Measurements from ENCODE around the gene SUPT3H.
A peak's percentile ranks its signal among the peaks of the same experiment; 100 is the strongest.

SUPT3H gene

GRCh38 chr6:44925100-44925739 is 452.5 kb downstream of the SUPT3H start:
- Histone ChIP-seq H3K18ac (ENCODE audit: low read length) (no peak overlapping the region), H3K79me2 (ENCODE audit: control insufficient read depth, insufficient read depth, low read length) (no peaks in the 10 kb centered on the region), H3K56ac (ENCODE audit: low read length) (no peak overlapping the region), H3K4me1 (ENCODE audit: control insufficient read depth, low read depth, low read length) (no peaks in the 10 kb centered on the region), H3K4me3 (ENCODE audit: low read length) (no peak overlapping the region), H3K36me3 (ENCODE audit: control insufficient read depth, insufficient read depth, low read length) (no peaks in the 10 kb centered on the region), H2BK120ac (ENCODE audit: low read depth, low read length) (no peak overlapping the region), H3K9ac (ENCODE audit: low read length) (no peak overlapping the region), H2BK5ac (ENCODE audit: low read length) (no peak overlapping the region), H3K79me1 (ENCODE audit: low read length) (no peaks in the 10 kb centered on the region), H3K4ac (ENCODE audit: low read depth, low read length) (no peak overlapping the region), H3K27me3 (ENCODE audit: insufficient read depth, low read length, poor library complexity) (no peaks in the 10 kb centered on the region), H3K27ac (ENCODE audit: low read depth, low read length) (no peak overlapping the region), H3K4me2 (ENCODE audit: low read length) (no peak overlapping the region), H4K5ac (ENCODE audit: low read length) (no peak overlapping the region), H4K8ac (ENCODE audit: low read depth, low read length) (no peak overlapping the region), H2AK5ac (ENCODE audit: low read length) (no peak overlapping the region), H3K23ac (ENCODE audit: low read length) (no peak overlapping the region), H2BK15ac (replicated peaks; ENCODE audit: low read depth) (no peak overlapping the region)
- no CpG with 5 or more reads among the region's 1 CpG for WGBS (ENCODE audit: extremely low coverage, insufficient coverage, low lambda C conversion rate)
- DNase-seq: peak; percentile 95

DNA sequence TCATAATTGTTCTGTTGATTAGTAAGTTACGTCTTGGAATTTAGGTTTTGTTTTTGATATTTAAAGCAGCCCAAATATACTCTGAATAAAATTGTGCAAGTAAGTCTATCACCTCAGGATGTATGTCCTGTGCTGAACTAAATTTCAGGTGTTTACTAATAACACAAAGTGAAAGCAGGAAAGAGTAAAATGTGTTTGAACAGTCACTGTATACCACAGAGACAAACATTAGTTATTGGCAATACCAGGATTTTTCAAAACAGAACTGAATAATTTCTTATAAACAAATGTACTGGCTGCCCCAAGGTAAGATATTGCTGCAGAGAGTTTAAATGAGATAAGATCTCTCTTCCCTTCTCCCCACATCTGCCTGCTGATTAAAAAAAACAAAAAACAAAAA is 454.3 kb downstream of the SUPT3H start:
- no peak overlapping the region for H2BK5ac ChIP-seq (ENCODE audit: low read length)
- no peak overlapping the region for H2BK120ac ChIP-seq (ENCODE audit: low read depth, low read length)
- H3K36me3 ChIP-seq (ENCODE audit: control insufficient read depth, insufficient read depth, low read length): no peaks in the 10 kb centered on the region
- H3K18ac ChIP-seq (ENCODE audit: low read length): no peak overlapping the region
- H3K4me3 ChIP-seq (ENCODE audit: low read length): no peak overlapping the region
- no peak overlapping the region for H3K4ac ChIP-seq (ENCODE audit: low read depth, low read length)
- H3K9ac ChIP-seq (ENCODE audit: low read length): no peak overlapping the region
- no peak overlapping the region for H4K8ac ChIP-seq (ENCODE audit: low read depth, low read length)
- H3K56ac ChIP-seq (ENCODE audit: low read length): no peak overlapping the region
- H3K79me2 ChIP-seq (ENCODE audit: control insufficient read depth, insufficient read depth, low read length): no peaks in the 10 kb centered on the region
- H3K27me3 ChIP-seq (ENCODE audit: insufficient read depth, low read length, poor library complexity): no peaks in the 10 kb centered on the region
- H3K23ac ChIP-seq (ENCODE audit: low read length): no peak overlapping the region
- H3K4me2 ChIP-seq (ENCODE audit: low read length): no peak overlapping the region
- H3K4me1 ChIP-seq (ENCODE audit: control insufficient read depth, low read depth, low read length): no peaks in the 10 kb centered on the region
- no peak overlapping the region for H2AK5ac ChIP-seq (ENCODE audit: low read length)
- no peak for DNase-seq
- no peaks in the 10 kb centered on the region for H3K79me1 ChIP-seq (ENCODE audit: low read length)
- no peak overlapping the region for H3K27ac ChIP-seq (ENCODE audit: low read depth, low read length)
- no peak overlapping the region for H2BK15ac ChIP-seq (replicated peaks; ENCODE audit: low read depth)
- WGBS (ENCODE audit: extremely low coverage, insufficient coverage, low lambda C conversion rate): no CpG with 5 or more reads among the region's 1 CpG
- H4K5ac ChIP-seq (ENCODE audit: low read length): no peak overlapping the region

DNA sequence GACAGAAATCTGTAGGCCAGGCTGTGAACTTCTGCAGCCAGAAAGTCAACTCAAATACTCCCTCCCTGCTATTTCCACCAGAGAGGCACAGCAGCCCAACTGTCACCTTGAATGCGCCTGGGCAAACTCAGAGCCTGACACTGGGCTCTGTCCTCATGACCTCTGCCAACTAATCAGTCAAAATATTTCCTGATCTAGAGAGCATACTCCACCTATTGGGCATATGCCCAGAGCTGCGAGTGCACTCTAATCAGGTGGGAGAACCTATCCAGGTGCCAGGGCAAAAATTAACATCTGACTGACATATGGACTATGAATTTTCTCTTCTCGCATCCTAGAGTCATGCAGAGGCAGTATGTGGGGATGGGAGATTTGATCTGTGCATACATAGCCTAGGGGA is 455.9 kb downstream of the SUPT3H start:
- Histone ChIP-seq H3K79me1 (ENCODE audit: low read length) (no peaks in the 10 kb centered on the region), H4K8ac (ENCODE audit: low read depth, low read length) (no peak overlapping the region), H3K23ac (ENCODE audit: low read length) (no peak overlapping the region), H3K9ac (ENCODE audit: low read length) (no peak overlapping the region), H3K18ac (ENCODE audit: low read length) (no peak overlapping the region), H3K27me3 (ENCODE audit: insufficient read depth, low read length, poor library complexity) (no peaks in the 10 kb centered on the region), H3K27ac (ENCODE audit: low read depth, low read length) (no peak overlapping the region), H3K4me1 (ENCODE audit: control insufficient read depth, low read depth, low read length) (no peaks in the 10 kb centered on the region), H3K36me3 (ENCODE audit: control insufficient read depth, insufficient read depth, low read length) (no peaks in the 10 kb centered on the region), H3K4ac (ENCODE audit: low read depth, low read length) (no peak overlapping the region), H3K79me2 (ENCODE audit: control insufficient read depth, insufficient read depth, low read length) (no peaks in the 10 kb centered on the region), H3K56ac (ENCODE audit: low read length) (no peak overlapping the region), H4K5ac (ENCODE audit: low read length) (no peak overlapping the region), H3K4me3 (ENCODE audit: low read length) (no peak overlapping the region), H2BK15ac (replicated peaks; ENCODE audit: low read depth) (no peak overlapping the region), H2BK5ac (ENCODE audit: low read length) (no peak overlapping the region), H2AK5ac (ENCODE audit: low read length) (no peak overlapping the region), H2BK120ac (ENCODE audit: low read depth, low read length) (no peak overlapping the region), H3K4me2 (ENCODE audit: low read length) (no peak overlapping the region)
- DNase-seq: peak; percentile 1
- WGBS (ENCODE audit: extremely low coverage, insufficient coverage, low lambda C conversion rate): no CpG with 5 or more reads among the region's 3 CpGs

DNA sequence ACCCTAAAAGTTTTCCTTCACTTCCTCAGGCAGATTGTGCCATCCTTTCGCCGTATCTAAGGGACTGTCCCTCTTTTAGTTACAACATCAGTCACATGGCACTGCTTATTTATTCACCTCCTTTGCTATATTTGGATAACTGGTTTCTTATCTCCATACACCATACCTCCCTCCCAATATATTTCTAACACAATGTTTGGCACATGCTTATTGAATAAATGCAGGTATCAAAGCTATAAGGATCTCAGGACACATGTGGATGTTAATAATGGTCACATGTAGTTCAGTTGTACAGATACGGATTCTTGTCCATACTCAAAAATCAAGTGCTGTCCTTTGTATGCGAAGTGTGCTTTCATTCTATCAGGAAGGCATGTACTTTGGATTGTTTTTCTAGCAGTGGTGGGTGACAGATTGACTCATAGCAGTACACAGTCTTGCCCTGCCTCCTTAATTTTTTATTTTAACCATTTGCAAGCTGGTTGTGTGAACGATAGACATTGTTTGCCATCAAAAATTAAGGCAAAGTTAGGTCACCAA is 456.7 kb downstream of the SUPT3H start:
- DNase-seq: no peak
- no peak overlapping the region for H3K18ac ChIP-seq (ENCODE audit: low read length)
- no peak overlapping the region for H4K8ac ChIP-seq (ENCODE audit: low read depth, low read length)
- H3K9ac ChIP-seq (ENCODE audit: low read length): no peak overlapping the region
- H4K5ac ChIP-seq (ENCODE audit: low read length): no peak overlapping the region
- no peak overlapping the region for H3K27ac ChIP-seq (ENCODE audit: low read depth, low read length)
- H3K23ac ChIP-seq (ENCODE audit: low read length): no peak overlapping the region
- no peak overlapping the region for H2AK5ac ChIP-seq (ENCODE audit: low read length)
- no peak overlapping the region for H3K56ac ChIP-seq (ENCODE audit: low read length)
- H3K4me2 ChIP-seq (ENCODE audit: low read length): no peak overlapping the region
- H2BK5ac ChIP-seq (ENCODE audit: low read length): no peak overlapping the region
- H3K79me2 ChIP-seq (ENCODE audit: control insufficient read depth, insufficient read depth, low read length): no peaks in the 10 kb centered on the region
- no peaks in the 10 kb centered on the region for H3K79me1 ChIP-seq (ENCODE audit: low read length)
- no peaks in the 10 kb centered on the region for H3K4me1 ChIP-seq (ENCODE audit: control insufficient read depth, low read depth, low read length)
- H3K4me3 ChIP-seq (ENCODE audit: low read length): no peak overlapping the region
- H3K27me3 ChIP-seq (ENCODE audit: insufficient read depth, low read length, poor library complexity): no peaks in the 10 kb centered on the region
- no peaks in the 10 kb centered on the region for H3K36me3 ChIP-seq (ENCODE audit: control insufficient read depth, insufficient read depth, low read length)
- no CpG with 5 or more reads among the region's 5 CpGs for WGBS (ENCODE audit: extremely low coverage, insufficient coverage, low lambda C conversion rate)
- H2BK120ac ChIP-seq (ENCODE audit: low read depth, low read length): no peak overlapping the region
- H2BK15ac ChIP-seq (replicated peaks; ENCODE audit: low read depth): no peak overlapping the region
- no peak overlapping the region for H3K4ac ChIP-seq (ENCODE audit: low read depth, low read length)

DNA sequence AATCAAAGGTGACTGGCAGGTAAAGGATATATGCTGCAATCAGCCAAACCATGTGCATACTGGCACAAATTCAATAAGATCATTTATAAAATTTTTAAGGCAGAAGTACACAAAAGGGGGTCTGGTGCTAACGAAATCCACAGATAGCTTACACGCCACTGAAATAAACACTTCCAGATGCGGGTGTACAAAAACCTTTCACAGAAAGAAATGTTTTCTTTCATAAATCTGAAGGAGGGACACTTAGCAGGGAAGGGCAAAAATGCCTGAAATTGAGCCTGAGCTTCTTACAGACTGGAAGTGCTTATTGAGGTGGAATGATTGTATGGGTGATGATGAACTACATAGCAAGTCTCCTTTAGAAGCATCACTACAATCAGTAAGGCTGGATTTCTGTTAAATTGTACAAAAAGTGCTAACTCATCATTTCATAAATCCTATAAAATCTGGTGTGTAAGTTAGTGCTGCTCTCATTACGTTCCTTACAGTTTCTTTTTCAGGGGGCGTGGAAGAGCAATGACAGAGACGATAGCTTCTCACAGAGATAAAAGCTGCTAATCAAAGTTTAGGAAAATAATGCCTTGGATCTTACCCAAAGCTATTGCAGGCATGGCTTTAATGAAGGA is 458.9 kb downstream of the SUPT3H start:
- H2AK5ac ChIP-seq (ENCODE audit: low read length): no peak overlapping the region
- H3K79me2 ChIP-seq (ENCODE audit: control insufficient read depth, insufficient read depth, low read length): no peaks in the 10 kb centered on the region
- H3K4me1 ChIP-seq (ENCODE audit: control insufficient read depth, low read depth, low read length): no peaks in the 10 kb centered on the region
- H3K9ac ChIP-seq (ENCODE audit: low read length): no peak overlapping the region
- WGBS (ENCODE audit: extremely low coverage, insufficient coverage, low lambda C conversion rate): no CpG with 5 or more reads among the region's 6 CpGs
- no peak overlapping the region for H3K4me3 ChIP-seq (ENCODE audit: low read length)
- no peak overlapping the region for H3K27ac ChIP-seq (ENCODE audit: low read depth, low read length)
- no peak overlapping the region for H2BK5ac ChIP-seq (ENCODE audit: low read length)
- H4K5ac ChIP-seq (ENCODE audit: low read length): no peak overlapping the region
- H2BK120ac ChIP-seq (ENCODE audit: low read depth, low read length): no peak overlapping the region
- H3K4ac ChIP-seq (ENCODE audit: low read depth, low read length): no peak overlapping the region
- no peaks in the 10 kb centered on the region for H3K79me1 ChIP-seq (ENCODE audit: low read length)
- no peaks in the 10 kb centered on the region for H3K36me3 ChIP-seq (ENCODE audit: control insufficient read depth, insufficient read depth, low read length)
- H2BK15ac ChIP-seq (replicated peaks; ENCODE audit: low read depth): no peak overlapping the region
- no peak overlapping the region for H3K56ac ChIP-seq (ENCODE audit: low read length)
- H3K23ac ChIP-seq (ENCODE audit: low read length): no peak overlapping the region
- DNase-seq: no peak
- H3K27me3 ChIP-seq (ENCODE audit: insufficient read depth, low read length, poor library complexity): no peaks in the 10 kb centered on the region
- no peak overlapping the region for H3K18ac ChIP-seq (ENCODE audit: low read length)
- H4K8ac ChIP-seq (ENCODE audit: low read depth, low read length): no peak overlapping the region
- no peak overlapping the region for H3K4me2 ChIP-seq (ENCODE audit: low read length)
